ENCODE data around the gene SMC1B. TPM values are rescaled to one million over a fixed set of nuclear protein-coding genes. Genes with fewer than 3 reads are reported as not detected.
A peak's percentile ranks its signal among the peaks of the same experiment; 100 is the strongest.
"Not testable (repeated sequence)": the region's sequence is repeated elsewhere in the genome, so short reads cannot be mapped to it uniquely, and the experiment has no call there.

SMC1B gene
- polyA plus RNA-seq, 1 donor = 0.27 TPM

DNA sequence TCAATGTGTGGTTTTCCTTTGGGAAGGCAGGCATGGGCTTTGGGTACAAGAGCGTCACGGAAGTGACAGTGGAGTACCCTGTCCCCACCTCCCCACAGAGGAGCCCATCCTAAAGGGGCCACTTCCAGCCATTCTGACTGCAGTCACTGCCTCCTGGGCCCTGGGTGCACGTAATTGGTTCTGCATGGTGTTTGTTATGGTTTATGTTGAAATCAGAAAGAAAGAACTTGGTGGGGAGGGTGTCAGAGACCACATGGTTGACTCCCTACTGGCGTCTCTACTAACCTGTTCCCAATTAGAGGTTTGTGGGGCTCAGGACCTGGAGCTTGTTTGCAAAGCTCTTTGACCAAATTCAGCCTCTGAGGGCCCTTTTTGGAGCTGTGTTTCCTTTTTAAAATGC is 40.9 kb upstream of the SMC1B start:
- H3K27ac ChIP-seq (ENCODE audit: low read length) = no peak overlapping the region
- WGBS (ENCODE audit: insufficient coverage, low lambda C conversion rate) = no CpG with 5 or more reads among the region's 4 CpGs

GRCh38 chr22:45453764-45454163 is 40.4 kb upstream of the SMC1B start:
- DNase-seq = no peak
- no peaks in the 10 kb centered on the region for H3K9me3 ChIP-seq (ENCODE audit: control insufficient read depth, low read depth, low read length)
- no CpG with 5 or more reads among the region's 6 CpGs for WGBS (ENCODE audit: insufficient coverage, low lambda C conversion rate)
- H3K27me3 ChIP-seq (ENCODE audit: control insufficient read depth, insufficient read depth, low read length) = no peaks in the 10 kb centered on the region
- H3K27ac ChIP-seq (ENCODE audit: low read length) = no peak overlapping the region
- H3K36me3 ChIP-seq (ENCODE audit: control insufficient read depth, insufficient read depth, low read length) = no peaks in the 10 kb centered on the region
- no peaks in the 10 kb centered on the region for H3K4me1 ChIP-seq (ENCODE audit: control insufficient read depth, insufficient read depth, low read length)
- H3K4me3 ChIP-seq (ENCODE audit: low read length) = no peak overlapping the region

More for the DNA sequence above, 40.9 kb upstream of the SMC1B start:
- Histone ChIP-seq H3K27me3 (ENCODE audit: control insufficient read depth, insufficient read depth, low read length) (no peaks in the 10 kb centered on the region), H3K9me3 (ENCODE audit: control insufficient read depth, low read depth, low read length) (no peaks in the 10 kb centered on the region), H3K4me3 (ENCODE audit: low read length) (no peak overlapping the region), H3K4me1 (ENCODE audit: control insufficient read depth, insufficient read depth, low read length) (no peaks in the 10 kb centered on the region), H3K36me3 (ENCODE audit: control insufficient read depth, insufficient read depth, low read length) (no peaks in the 10 kb centered on the region)
- no peak for DNase-seq

DNA sequence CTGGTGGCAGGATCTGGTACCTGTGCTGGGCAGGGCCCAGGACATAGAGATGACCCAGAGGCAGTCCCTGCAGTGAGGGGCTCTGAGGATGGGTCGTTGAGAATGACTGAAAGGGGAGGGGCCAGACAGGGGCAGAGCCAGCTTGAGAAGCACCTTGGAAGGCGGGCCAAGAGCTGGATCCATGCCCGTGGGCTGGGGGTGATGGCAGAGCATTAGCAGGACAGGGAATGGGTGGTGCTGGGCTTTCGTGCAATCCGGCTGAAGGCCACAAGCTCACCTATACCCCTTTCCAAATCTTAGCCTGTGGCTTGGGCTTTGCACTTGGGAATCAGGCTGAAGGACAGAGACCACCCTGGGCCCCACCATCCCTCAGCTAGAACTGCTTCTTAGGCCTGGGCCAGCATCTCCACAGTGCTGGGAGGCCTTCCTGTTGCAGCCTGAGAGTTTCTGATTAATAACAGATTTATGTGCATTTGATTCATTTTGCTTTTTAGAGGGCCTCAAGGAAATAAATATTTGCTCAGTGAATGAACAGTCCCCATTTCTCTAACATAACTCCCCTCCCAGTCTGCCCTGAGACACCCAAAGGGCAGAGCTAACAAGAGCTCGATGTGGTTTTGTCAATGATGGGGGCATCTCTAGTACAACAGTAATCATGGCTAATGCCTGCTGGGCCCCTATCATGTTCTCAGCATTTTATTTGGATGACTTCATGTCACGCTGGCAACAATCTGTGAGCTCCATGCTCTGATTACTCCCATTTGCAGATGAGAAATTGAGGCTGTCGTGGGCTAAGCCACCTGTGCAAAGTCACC is 39.4 kb upstream of the SMC1B start:
- H3K27me3 ChIP-seq (ENCODE audit: control insufficient read depth, insufficient read depth, low read length) = no peaks in the 10 kb centered on the region
- H3K9me3 ChIP-seq (ENCODE audit: control insufficient read depth, low read depth, low read length) = no peaks in the 10 kb centered on the region
- DNase-seq = no peak
- H3K4me1 ChIP-seq (ENCODE audit: control insufficient read depth, insufficient read depth, low read length) = no peaks in the 10 kb centered on the region
- WGBS (ENCODE audit: insufficient coverage, low lambda C conversion rate) = no CpG with 5 or more reads among the region's 8 CpGs
- H3K27ac ChIP-seq (ENCODE audit: low read length) = no peak overlapping the region
- no peak overlapping the region for H3K4me3 ChIP-seq (ENCODE audit: low read length)
- H3K36me3 ChIP-seq (ENCODE audit: control insufficient read depth, insufficient read depth, low read length) = no peaks in the 10 kb centered on the region

GRCh38 chr22:45451972-45452371 is 38.6 kb upstream of the SMC1B start:
- WGBS (ENCODE audit: insufficient coverage, low lambda C conversion rate) = no CpG with 5 or more reads among the region's 6 CpGs
- no peak for DNase-seq
- no peaks in the 10 kb centered on the region for H3K27me3 ChIP-seq (ENCODE audit: control insufficient read depth, insufficient read depth, low read length)
- no peaks in the 10 kb centered on the region for H3K36me3 ChIP-seq (ENCODE audit: control insufficient read depth, insufficient read depth, low read length)
- H3K9me3 ChIP-seq (ENCODE audit: control insufficient read depth, low read depth, low read length) = no peaks in the 10 kb centered on the region
- no peak overlapping the region for H3K4me3 ChIP-seq (ENCODE audit: low read length)
- H3K4me1 ChIP-seq (ENCODE audit: control insufficient read depth, insufficient read depth, low read length) = no peaks in the 10 kb centered on the region
- no peak overlapping the region for H3K27ac ChIP-seq (ENCODE audit: low read length)

GRCh38 chr22:45450921-45451651 is 37.7 kb upstream of the SMC1B start:
- peak in 1 of 2 donors; percentile 30 for DNase-seq
- Histone ChIP-seq H3K4me3 (ENCODE audit: low read length) (no peak overlapping the region), H3K27me3 (ENCODE audit: control insufficient read depth, insufficient read depth, low read length) (no peaks in the 10 kb centered on the region), H3K27ac (ENCODE audit: low read length) (peak overlapping the region; percentile 31), H3K4me1 (ENCODE audit: control insufficient read depth, insufficient read depth, low read length) (no peaks in the 10 kb centered on the region), H3K9me3 (ENCODE audit: control insufficient read depth, low read depth, low read length) (no peaks in the 10 kb centered on the region), H3K36me3 (ENCODE audit: control insufficient read depth, insufficient read depth, low read length) (no peaks in the 10 kb centered on the region)
- 100% methylated on average over 1 of the region's 12 CpGs for WGBS (ENCODE audit: insufficient coverage, low lambda C conversion rate)

DNA sequence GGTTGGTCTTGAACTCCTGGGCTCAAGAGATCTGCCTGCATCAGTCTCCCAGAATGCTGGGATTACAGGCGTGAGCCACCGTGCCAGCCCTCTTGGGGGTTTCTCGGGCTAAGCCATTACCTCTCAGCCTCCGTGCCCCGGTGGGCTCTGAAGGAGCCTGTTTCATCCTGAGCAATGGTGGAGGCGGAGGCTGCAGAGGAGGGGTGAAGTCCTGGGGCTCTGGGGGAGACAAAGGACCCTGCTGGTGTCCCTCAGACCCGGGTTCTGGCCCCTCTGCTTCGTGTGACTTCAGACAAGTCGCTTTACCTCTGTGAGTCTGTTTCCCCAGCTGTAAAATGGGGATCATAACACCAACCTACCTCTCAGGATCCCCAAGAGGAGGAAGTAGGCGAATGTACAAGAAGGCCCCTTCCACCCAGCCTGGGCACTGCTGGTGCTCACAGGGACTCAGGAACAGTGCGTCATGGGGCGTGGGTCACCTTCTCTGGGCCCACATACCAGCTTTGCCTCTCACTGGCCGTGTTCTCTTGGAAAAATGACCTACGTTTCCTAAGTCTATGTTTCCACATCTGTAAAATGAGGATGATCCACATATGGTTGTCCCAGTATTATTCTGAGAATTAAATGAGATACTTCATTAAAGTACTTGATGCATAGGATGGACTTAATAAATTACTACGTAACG is 36.8 kb upstream of the SMC1B start:
- Histone ChIP-seq H3K36me3 (ENCODE audit: control insufficient read depth, insufficient read depth, low read length) (no peaks in the 10 kb centered on the region), H3K4me3 (ENCODE audit: low read length) (no peak overlapping the region), H3K4me1 (ENCODE audit: control insufficient read depth, insufficient read depth, low read length) (no peaks in the 10 kb centered on the region), H3K27me3 (ENCODE audit: control insufficient read depth, insufficient read depth, low read length) (no peaks in the 10 kb centered on the region), H3K27ac (ENCODE audit: low read length) (no peak overlapping the region), H3K9me3 (ENCODE audit: control insufficient read depth, low read depth, low read length) (no peaks in the 10 kb centered on the region)
- WGBS (ENCODE audit: insufficient coverage, low lambda C conversion rate) = 100% methylated on average over 2 of the region's 16 CpGs
- DNase-seq = no peak

DNA sequence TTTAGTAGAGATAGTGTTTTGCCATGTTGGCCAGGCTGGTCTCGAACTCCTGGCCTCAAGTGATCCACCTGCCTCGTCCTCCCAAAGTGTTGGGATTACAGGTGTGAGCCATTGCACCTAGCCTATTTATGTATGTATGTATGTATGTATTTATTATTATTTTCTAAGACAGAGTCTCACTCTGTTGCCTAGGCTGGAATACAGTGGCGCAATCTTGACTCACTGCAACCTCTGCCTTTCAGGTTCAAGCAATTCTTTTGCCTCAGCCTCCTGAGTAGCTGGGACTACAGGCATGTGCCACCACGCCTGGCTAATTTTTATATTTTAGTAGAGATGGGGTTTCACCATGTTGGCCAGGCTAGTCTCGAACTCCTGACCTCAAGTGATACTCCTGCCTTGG is 36.0 kb upstream of the SMC1B start:
- H3K27me3 ChIP-seq (ENCODE audit: control insufficient read depth, insufficient read depth, low read length); H3K4me1 ChIP-seq (ENCODE audit: control insufficient read depth, insufficient read depth, low read length); DNase-seq; H3K4me3 ChIP-seq (ENCODE audit: low read length); H3K9me3 ChIP-seq (ENCODE audit: control insufficient read depth, low read depth, low read length); H3K27ac ChIP-seq (ENCODE audit: low read length); H3K36me3 ChIP-seq (ENCODE audit: control insufficient read depth, insufficient read depth, low read length): not testable (repeated sequence)
- no CpG with 5 or more reads among the region's 5 CpGs for WGBS (ENCODE audit: insufficient coverage, low lambda C conversion rate)

- no peak overlapping the region for H3K27ac ChIP-seq (ENCODE audit: low read length)
- no peak for DNase-seq
- no CpG with 5 or more reads among the region's 9 CpGs for WGBS (ENCODE audit: insufficient coverage, low lambda C conversion rate)
These were observed 35.0 kb upstream of the SMC1B start for GRCh38 chr22:45448431-45448830.

GRCh38 chr22:45447596-45447995 is 34.2 kb upstream of the SMC1B start:
- not testable (repeated sequence) for H3K27me3 ChIP-seq (ENCODE audit: control insufficient read depth, insufficient read depth, low read length); H3K36me3 ChIP-seq (ENCODE audit: control insufficient read depth, insufficient read depth, low read length); H3K4me3 ChIP-seq (ENCODE audit: low read length); DNase-seq; H3K9me3 ChIP-seq (ENCODE audit: control insufficient read depth, low read depth, low read length); H3K4me1 ChIP-seq (ENCODE audit: control insufficient read depth, insufficient read depth, low read length); H3K27ac ChIP-seq (ENCODE audit: low read length)
- WGBS (ENCODE audit: insufficient coverage, low lambda C conversion rate) = no CpG with 5 or more reads among the region's 4 CpGs

More at GRCh38 chr22:45448431-45448830, 35.0 kb upstream of the SMC1B start:
- Histone ChIP-seq H3K36me3 (ENCODE audit: control insufficient read depth, insufficient read depth, low read length) (no peaks in the 10 kb centered on the region), H3K9me3 (ENCODE audit: control insufficient read depth, low read depth, low read length) (no peaks in the 10 kb centered on the region), H3K4me3 (ENCODE audit: low read length) (no peak overlapping the region), H3K4me1 (ENCODE audit: control insufficient read depth, insufficient read depth, low read length) (no peaks in the 10 kb centered on the region), H3K27me3 (ENCODE audit: control insufficient read depth, insufficient read depth, low read length) (no peaks in the 10 kb centered on the region)

GRCh38 chr22:45446216-45446615 is 32.8 kb upstream of the SMC1B start:
- H3K4me3 ChIP-seq (ENCODE audit: low read length) = no peak overlapping the region
- no peaks in the 10 kb centered on the region for H3K27me3 ChIP-seq (ENCODE audit: control insufficient read depth, insufficient read depth, low read length)
- no peaks in the 10 kb centered on the region for H3K36me3 ChIP-seq (ENCODE audit: control insufficient read depth, insufficient read depth, low read length)
- H3K9me3 ChIP-seq (ENCODE audit: control insufficient read depth, low read depth, low read length) = no peaks in the 10 kb centered on the region
- no peak overlapping the region for H3K27ac ChIP-seq (ENCODE audit: low read length)
- WGBS (ENCODE audit: insufficient coverage, low lambda C conversion rate) = 100% methylated on average over 1 of the region's 5 CpGs
- no peaks in the 10 kb centered on the region for H3K4me1 ChIP-seq (ENCODE audit: control insufficient read depth, insufficient read depth, low read length)
- no peak for DNase-seq
